ENCODE results near the gene BAX.
A peak's percentile ranks its signal among the peaks of the same experiment; 100 is the strongest.

BAX gene

GRCh38 chr19:48988860-48989259 lies 34.2 kb downstream of the BAX start:
- DNase-seq = no peak

GRCh38 chr19:48989701-48990291 lies 35.1 kb downstream of the BAX start:
- no peak for DNase-seq

GRCh38 chr19:48990400-48990799 lies 35.7 kb downstream of the BAX start:
- DNase-seq = no peak

DNA sequence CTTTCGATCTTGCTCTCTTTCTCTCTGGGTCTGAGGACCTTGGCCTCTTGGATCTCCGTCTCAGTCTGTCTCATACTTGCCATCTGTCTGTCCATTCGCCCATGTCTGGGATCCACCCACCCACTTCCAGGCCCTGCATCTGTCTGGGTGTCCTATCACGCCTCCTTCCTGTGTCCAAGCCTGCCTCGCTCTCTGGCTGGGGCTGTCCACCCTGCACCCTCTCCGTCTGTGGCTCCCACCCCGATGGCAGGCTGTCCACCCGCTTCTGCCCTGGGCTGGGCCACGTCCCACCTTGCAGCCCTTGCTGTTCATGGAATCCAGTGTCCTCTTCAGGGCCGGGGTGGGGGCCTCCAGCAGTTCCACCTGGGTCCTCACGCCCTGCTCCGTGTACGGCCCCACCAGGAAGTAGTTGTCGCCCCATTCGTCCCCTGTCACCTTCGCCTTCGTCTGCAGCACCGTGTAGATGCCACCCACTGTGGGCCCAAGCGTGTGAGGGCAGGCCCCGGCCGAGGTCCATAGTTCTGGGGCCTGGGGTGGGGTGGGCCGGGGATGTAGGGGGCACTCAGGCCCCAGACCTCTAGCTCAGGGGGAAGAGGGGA lies 36.4 kb downstream of the BAX start:
- no peak for DNase-seq

DNA sequence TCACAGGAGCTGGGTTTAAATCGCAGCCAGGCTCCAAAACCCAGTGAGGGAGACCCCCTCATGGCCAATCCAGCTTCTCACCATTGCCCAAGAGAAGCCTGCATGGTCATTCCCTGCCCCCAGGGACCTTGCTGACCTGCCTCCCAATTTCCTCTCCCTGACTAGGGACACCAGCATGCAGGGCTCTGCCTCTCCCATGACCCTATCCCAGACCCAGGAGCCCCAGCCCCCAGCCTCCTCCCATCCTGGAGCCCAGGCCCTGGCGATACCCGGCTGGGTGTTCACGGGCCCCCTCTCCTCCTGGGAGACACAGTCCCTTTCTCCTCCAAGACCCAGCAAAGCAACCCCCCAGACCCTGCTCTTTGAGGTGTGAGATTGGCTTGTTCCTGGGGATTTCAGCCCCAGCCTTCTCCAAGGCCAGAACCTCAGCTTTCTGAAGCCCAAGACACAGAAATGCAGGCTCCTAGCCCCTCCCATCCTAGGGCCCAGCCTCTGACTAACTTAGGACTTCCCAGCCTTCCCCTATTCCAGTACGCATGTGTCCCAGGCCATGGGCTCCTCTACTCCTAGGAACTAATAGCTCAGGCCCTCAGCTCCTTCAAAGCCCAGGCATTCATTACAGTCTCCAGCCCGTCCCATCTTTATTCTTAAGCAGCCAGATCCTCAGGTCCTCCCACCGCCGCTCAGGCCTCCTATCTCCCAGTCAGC lies 37.4 kb downstream of the BAX start:
- DNase-seq = no peak

- no peak for DNase-seq
Observed at GRCh38 chr19:48992581-48993174, 38.0 kb downstream of the BAX start.

DNA sequence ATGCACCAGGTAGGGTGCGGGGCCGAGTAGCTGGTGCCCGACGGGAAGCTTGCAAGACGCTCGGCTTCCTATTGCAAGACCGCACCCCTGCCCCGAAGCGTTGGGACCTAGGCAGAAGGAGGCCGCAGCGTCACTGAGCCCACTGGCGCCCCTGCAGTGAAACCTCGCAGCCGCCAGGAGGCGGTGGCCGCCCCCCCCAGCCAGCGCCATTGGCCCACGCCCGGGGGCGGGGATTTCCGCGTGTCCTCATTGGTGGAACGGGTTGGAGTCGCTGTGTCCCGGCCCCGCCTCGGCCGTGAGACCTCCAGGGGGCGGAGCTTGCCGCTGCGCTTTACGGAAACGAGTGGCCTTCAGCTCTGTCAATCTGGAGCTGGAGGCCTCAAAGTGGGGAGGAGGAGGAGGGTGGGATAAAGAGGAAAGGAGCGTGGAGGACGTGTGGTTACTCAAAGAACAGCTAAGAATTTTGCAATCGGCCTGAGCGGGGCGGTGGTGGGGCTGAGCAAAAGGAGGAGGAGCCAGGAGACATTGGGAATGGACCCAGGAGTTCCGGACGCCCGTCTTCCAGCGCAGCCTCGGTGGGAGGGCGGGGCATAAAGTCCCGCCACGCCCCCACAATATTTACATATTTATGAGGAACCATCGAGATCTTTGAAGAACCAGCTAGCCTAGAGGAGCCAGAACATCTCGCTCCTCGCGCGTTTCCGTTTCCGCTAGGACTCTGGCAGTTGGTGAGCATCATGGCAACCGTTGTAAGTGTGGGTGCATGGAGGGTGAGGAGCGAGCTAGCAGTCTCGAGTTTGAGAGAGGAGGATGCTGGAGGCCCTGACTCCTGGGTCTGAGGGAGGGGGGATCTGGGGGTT lies 38.7 kb downstream of the BAX start, which contains the start of the genes GYS1 and RUVBL2:
TSS of gene GYS1 (minus strand) at position 135 of the 860 bp plus-strand sequence. CDS start 197 bp downstream, outside the sequence.
TSS of gene RUVBL2 (plus strand) at position 713 of the 860 bp plus-strand sequence. CDS start at position 738, 25 bp downstream.
- DNase-seq = peak; percentile 100

DNA sequence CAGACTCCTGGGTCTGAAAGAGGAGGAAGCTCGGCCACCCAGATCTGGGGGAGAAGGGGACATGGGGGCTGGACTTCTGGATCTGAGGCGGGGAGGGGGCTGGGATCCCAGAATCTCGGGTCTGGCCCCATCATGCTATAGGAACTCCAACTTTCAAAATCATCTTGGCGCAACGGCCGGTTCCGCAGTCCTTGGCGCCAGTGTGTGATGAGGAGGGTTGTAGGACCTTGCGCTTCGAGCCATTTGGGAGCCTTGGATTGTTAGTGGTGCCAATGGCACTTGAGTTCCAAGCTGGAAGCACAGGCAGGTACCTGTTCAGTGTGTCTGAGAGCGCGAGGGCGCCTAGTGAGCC lies 39.3 kb downstream of the BAX start:
- peak; percentile 16 for DNase-seq

GRCh38 chr19:48997972-48998371 lies 43.3 kb downstream of the BAX start:
- DNase-seq = peak; percentile 69

- peak; percentile 76 for DNase-seq
Observed at GRCh38 chr19:48999481-49000325, 45.0 kb downstream of the BAX start.

GRCh38 chr19:49004133-49004532 lies 49.5 kb downstream of the BAX start:
- no peak for DNase-seq

DNA sequence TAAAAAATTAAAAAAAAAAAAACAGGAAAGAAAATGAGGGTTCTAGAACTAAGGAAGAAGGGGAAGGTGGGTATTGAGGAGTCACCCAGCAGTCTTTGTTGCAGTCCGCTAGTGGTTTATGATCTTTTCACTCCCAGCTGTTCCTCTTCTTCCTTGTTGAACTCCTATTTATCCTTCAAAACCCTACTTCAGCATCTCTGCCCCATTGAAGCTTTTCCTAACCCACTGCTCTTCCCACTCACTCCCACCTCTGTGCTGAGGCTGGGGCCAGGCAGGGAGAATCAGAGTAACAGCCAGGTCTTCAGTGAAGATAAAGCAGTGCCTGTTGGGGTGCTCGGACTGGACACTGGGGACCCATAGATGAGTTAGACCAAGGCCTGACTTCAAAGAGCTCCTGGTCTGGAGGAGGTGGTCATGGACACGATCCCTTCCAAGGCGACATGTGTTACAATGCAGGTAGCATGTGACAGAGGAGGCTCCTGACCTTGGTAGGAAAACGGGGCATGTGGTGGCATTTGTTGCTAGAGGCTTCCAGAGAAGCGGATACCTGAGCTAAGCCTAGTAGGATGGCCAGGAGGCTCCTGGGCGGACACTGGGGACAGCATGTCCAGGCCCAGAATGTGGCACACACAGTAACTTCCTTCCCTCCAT lies 50.4 kb downstream of the BAX start:
- DNase-seq = no peak

- DNase-seq = no peak
Observed at GRCh38 chr19:49006905-49007304, 52.2 kb downstream of the BAX start.

GRCh38 chr19:49009828-49010227 lies 55.2 kb downstream of the BAX start:
- DNase-seq = no peak

DNA sequence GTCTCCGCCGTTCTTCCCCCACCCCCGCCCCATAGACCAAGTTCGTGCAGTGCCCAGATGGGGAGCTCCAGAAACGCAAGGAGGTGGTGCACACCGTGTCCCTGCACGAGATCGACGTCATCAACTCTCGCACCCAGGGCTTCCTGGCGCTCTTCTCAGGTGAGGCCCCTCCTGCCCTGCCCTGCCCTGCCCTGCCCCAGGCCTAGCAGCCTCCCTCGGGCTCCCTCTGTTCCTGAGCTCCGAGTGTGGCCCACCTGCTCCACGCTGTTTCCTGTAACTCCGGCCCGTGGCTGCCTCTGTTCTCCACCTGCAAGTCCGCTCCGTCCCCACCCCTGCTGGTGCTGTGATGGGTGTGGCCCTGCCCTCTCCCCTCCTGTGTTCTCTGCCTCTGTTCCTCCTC lies 55.8 kb downstream of the BAX start:
- DNase-seq = no peak

GRCh38 chr19:49011194-49011593 lies 56.5 kb downstream of the BAX start:
- DNase-seq = no peak
